HG03135 (cell line): Measurements from ENCODE around the gene USP34.
"Not testable (repeated sequence)": the region's sequence is repeated elsewhere in the genome, so short reads cannot be mapped to it uniquely, and the experiment has no call there.

ENCODE experiments used
- ATAC-seq: cut with Tn5 transposase; IDR thresholded peaks from one replicate; pipeline ENCODE4 v1.9.1; 2021; ENCODE audit warnings: mild to moderate bottlenecking, moderate library complexity; ENCODE audit not compliant: unreplicated experiment

USP34 gene

GRCh38 chr2:61461404-61461803, 9.5 kb downstream of the USP34 start:
- ATAC-seq = no peak

GRCh38 chr2:61460163-61460562, 10.7 kb downstream of the USP34 start:
- no peak for ATAC-seq

- no peak for ATAC-seq
Observed at GRCh38 chr2:61456746-61457420, 14.0 kb downstream of the USP34 start.

GRCh38 chr2:61456070-61456745, 14.7 kb downstream of the USP34 start:
- ATAC-seq = no peak

GRCh38 chr2:61454972-61455371, 15.9 kb downstream of the USP34 start:
- not testable (repeated sequence) for ATAC-seq

GRCh38 chr2:61454383-61454782, 16.5 kb downstream of the USP34 start:
- no peak for ATAC-seq

GRCh38 chr2:61452392-61452791, 18.5 kb downstream of the USP34 start:
- no peak for ATAC-seq

- ATAC-seq = no peak
Observed at GRCh38 chr2:61451178-61451577, 19.7 kb downstream of the USP34 start.

- peak; percentile 51 for ATAC-seq
Observed at GRCh38 chr2:61450144-61450543, 20.7 kb downstream of the USP34 start.

GRCh38 chr2:61448229-61448628, 22.7 kb downstream of the USP34 start:
- no peak for ATAC-seq

GRCh38 chr2:61446971-61447370, 23.9 kb downstream of the USP34 start:
- not testable (repeated sequence) for ATAC-seq

- peak; percentile 87 for ATAC-seq
Observed at GRCh38 chr2:61443342-61444041, 27.4 kb downstream of the USP34 start.

GRCh38 chr2:61439241-61440002, 31.5 kb downstream of the USP34 start:
- ATAC-seq = no peak

GRCh38 chr2:61438670-61439069, 32.2 kb downstream of the USP34 start:
- no peak for ATAC-seq

GRCh38 chr2:61437170-61437569, 33.7 kb downstream of the USP34 start:
- no peak for ATAC-seq

- no peak for ATAC-seq
Observed at GRCh38 chr2:61436092-61436491, 34.8 kb downstream of the USP34 start.

GRCh38 chr2:61435291-61435690, 35.6 kb downstream of the USP34 start:
- no peak for ATAC-seq

- ATAC-seq = no peak
Observed at GRCh38 chr2:61434314-61434713, 36.6 kb downstream of the USP34 start.

- ATAC-seq = no peak
Observed at GRCh38 chr2:61433606-61434005, 37.3 kb downstream of the USP34 start.

- ATAC-seq = no peak
Observed at GRCh38 chr2:61432990-61433389, 37.9 kb downstream of the USP34 start.

- ATAC-seq = no peak
Observed at GRCh38 chr2:61431345-61431744, 39.5 kb downstream of the USP34 start.
